Stimulated activated CD8-positive, alpha-beta memory T cell treated with anti-CD3 and anti-CD28 coated beads, Interleukin-15, amount 100 ng/mL, for 24 hours (primary cell): Measurements from ENCODE around the gene ALG9.
"Not testable (repeated sequence)": the region's sequence is repeated elsewhere in the genome, so short reads cannot be mapped to it uniquely, and the experiment has no call there.

Experiments
- DNase-seq: peaks from one replicate; pipeline ENCODE4 v3.0.0-alpha.2; 2020; ENCODE audit warnings: low read depth

ALG9 gene

DNA sequence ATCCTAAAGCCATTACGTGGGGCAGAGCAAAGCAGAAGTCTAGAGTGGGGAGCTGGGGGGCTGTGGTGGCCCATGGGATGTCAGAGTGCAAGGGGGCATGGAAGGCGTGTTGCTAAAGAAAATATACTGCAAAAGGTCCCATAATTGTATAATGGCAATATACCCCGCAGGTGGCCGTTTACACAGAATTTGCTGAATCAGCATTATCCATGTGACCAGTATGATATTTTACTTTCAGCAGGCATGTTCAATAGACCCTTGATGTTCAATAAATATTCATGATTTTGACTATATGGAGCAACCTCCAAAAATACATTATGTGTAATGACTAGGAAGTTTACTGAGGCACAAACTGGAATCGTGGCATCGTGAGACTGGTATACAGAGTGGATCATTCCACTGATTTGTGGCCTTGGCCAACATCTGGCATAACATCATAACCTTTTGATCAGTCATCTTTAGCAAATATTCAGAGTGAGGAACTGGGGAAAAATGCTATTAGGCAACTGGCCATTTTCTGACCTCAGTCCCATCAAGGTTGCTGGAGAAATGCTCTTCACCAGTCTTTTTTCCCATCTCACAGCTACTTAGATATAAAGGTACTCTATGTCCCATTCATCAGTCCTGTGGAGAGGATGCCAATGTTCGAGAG lies 75.9 kb downstream of the ALG9 start:
- no peak for DNase-seq

DNA sequence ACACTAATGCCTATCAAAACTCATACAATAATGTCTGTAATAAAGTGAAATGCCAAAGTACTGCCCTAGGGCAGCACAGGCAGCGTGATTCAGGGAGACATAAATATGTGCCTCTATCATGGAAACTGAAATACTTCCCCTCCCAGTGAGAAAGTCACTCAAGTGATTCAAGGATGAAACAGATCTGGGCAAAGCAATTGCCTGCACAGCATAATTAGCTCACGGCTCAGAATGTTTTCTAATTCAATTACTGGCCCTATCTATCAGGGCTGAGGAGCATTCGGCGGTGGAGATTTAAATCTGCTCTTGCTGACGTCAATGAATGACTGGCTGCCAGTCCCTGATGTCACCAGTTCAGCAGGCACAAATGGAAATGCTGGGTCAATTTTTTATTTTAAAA lies 77.5 kb downstream of the ALG9 start:
- no peak for DNase-seq

- DNase-seq, result no peak
Observed at GRCh38 chr11:111792955-111793500, 78.4 kb downstream of the ALG9 start.

DNA sequence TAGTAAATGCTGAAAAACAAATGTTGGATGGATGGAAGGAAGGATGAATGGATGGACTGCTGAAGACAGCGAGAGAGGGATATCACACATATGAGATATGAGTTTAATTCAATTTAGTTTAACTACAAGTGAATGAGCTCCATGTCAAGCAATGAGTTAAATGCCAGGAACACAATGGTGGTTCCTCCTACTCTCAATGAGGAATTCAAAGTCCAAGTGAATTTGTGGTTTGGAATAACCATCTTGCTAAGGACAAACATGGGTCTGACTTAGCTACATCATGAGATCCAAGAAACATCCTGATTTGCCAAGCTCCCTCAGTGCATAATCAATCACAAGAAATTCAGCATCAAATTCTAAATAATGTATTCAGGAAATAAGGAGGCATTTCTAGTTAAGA lies 79.1 kb downstream of the ALG9 start:
- DNase-seq, result no peak

DNA sequence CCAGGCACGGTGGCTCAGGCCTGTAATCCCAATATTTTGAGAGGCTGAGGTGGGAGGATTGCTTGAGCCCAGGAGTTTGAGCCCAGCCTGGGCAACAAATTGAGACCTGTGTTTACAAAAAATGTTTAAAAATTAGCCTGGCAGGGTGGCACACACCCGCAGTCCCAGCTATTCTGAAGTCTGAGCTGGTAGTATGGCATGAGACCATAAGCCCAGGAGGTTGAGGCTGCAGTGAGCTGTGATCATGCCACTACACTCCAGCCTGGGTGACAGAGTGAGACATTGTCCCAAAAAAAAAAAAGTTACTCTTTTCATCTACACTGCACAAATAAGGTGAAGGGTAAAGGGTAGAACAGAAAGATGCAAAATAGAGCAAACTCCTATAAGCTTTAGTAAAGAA lies 82.9 kb downstream of the ALG9 start:
- DNase-seq, result no peak

- no peak for DNase-seq
Observed at GRCh38 chr11:111788051-111788450, 83.3 kb downstream of the ALG9 start.

DNA sequence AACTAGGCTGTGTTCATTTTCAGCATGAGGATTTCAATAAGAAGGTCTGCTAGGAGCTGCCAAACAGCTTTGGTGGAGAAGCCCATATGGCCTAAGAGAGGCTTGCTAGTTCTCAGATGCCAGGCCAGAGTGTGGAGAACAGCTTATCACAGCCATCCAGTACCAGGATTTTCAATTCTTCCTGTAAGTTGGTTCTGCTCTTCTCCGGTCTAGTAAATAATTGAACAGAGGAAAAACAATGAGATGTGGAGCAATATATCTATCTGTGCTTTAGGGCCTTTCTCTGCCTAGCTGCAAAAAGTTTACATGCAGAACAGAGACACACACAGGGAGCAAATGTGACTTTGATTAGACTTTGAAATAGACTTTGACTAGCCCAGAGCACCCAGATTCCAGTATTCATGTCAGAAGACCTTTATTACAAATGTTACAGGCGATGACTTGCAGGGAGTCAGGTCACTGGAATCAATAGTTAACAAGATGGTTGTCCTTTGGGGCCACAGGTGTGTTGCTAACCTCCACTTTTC lies 85.4 kb downstream of the ALG9 start:
- no peak for DNase-seq

DNA sequence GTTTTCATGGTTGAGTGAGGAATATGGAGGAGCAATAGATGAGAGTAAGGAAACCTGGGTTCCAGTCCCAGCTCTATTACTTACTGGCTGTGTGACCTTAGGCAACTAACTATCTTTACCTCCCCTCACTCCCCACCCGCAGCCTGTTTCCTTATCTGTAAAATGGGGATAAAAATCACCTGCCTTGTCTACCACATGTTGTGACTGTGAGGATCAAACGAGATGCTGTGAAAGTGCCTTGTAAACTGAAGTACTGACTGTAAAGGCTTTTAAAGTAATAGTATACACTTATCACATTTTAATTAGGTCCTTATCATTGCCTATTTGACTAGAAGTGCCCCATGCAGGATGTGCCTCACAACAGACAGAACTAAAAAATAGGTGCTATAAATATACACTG lies 86.3 kb downstream of the ALG9 start:
- no peak for DNase-seq

- not testable (repeated sequence) for DNase-seq
Observed at GRCh38 chr11:111784311-111784710, 87.1 kb downstream of the ALG9 start.

GRCh38 chr11:111782109-111782741 lies 89.2 kb downstream of the ALG9 start:
- no peak for DNase-seq

GRCh38 chr11:111779118-111779517 lies 92.3 kb downstream of the ALG9 start:
- DNase-seq, result no peak

GRCh38 chr11:111778047-111778558 lies 93.3 kb downstream of the ALG9 start:
- DNase-seq, result no peak

- DNase-seq, result no peak
Observed at GRCh38 chr11:111777094-111778046, 94.0 kb downstream of the ALG9 start.

DNA sequence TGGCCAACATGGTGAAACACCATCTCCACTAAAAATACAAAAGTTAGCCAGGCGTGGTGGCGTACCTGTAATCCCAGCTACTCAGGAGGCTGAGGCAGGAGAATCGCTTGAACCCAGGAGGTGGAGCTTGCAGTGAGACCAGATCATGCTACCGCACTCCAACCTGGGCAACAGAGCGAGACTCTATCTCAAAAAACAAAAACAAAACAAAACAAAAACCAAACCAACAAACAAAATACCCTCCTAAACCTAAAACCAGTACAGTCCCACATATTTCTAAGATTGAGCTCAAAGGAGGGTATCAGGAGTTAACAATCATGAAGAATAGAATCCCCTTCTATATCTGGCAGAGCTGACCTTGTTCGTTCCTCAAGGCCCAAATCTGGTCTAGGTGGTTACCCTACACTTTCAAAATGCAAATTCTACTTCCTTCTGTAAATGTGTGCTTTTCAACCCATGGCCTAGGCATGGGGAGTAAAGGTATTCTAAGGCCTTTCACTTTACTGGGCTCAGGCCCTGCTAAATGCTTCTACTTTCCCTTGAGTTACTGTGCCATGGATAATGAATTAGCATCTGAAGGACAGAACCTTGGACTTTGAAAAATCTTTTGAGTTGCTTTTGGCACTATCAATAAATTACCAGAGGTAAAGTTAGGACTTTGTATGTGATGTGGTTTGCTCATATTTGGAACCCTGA lies 94.8 kb downstream of the ALG9 start:
- DNase-seq, result no peak

DNA sequence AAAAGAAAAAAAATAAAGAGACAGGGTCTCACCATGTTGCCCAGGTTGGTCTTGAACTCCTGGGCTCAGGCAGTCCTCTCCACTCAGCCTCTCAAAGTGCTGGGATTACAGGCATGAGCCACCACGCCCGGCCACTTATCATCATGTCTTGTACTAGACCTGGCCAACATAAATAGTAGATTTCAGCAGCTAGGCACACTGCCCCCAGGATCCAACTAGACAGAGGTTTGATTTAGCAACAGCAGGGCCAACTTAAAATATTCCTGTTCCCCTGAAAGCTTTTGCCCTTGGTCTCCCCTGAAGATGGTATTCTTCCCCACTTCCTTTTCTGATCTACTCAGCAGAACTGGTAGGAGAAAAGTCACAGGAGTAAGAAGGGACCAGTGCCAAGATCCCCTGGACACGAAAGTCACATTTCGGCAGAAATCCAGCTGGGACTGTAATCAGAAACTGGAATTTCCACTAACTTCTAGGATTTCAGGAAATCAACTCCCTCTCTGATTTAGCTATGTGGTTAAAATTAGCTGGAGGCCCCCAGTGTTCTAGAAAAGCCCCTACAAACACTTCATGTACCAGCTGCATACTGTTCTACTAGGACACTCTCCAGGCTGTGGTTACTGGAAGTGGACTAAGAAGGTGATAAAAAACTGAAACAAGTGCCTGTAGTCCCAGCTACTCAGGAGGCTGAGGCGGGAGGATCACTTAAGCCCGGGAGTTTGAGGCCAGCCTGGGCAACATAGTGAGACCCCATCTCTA lies 96.2 kb downstream of the ALG9 start:
- DNase-seq, result no peak

- no peak for DNase-seq
Observed at GRCh38 chr11:111772535-111772934, 98.8 kb downstream of the ALG9 start.

DNA sequence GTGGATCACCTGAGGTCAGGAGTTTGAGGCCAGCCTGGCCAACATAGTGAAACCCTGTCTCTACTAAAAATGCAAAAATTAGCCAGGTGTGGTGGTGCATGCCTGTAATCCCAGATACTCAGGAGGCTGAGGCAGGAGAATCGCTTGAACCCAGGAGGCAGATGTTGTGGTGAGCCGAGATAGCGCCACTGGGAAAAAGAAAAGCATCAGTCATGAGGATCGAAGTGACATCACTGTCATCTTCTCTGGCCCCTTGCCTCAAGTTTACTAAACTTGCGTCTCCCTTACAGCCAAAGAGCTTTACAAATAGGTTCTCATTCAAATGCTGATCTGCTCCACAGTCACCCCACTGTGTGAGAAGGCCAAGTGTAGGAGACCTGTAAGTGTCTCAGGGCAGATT lies 100.2 kb downstream of the ALG9 start:
- DNase-seq, result not testable (repeated sequence)

- DNase-seq, result no peak
Observed at GRCh38 chr11:111770581-111771134, 100.7 kb downstream of the ALG9 start.

- no peak for DNase-seq
Observed at GRCh38 chr11:111766834-111767142, 104.6 kb downstream of the ALG9 start.

DNA sequence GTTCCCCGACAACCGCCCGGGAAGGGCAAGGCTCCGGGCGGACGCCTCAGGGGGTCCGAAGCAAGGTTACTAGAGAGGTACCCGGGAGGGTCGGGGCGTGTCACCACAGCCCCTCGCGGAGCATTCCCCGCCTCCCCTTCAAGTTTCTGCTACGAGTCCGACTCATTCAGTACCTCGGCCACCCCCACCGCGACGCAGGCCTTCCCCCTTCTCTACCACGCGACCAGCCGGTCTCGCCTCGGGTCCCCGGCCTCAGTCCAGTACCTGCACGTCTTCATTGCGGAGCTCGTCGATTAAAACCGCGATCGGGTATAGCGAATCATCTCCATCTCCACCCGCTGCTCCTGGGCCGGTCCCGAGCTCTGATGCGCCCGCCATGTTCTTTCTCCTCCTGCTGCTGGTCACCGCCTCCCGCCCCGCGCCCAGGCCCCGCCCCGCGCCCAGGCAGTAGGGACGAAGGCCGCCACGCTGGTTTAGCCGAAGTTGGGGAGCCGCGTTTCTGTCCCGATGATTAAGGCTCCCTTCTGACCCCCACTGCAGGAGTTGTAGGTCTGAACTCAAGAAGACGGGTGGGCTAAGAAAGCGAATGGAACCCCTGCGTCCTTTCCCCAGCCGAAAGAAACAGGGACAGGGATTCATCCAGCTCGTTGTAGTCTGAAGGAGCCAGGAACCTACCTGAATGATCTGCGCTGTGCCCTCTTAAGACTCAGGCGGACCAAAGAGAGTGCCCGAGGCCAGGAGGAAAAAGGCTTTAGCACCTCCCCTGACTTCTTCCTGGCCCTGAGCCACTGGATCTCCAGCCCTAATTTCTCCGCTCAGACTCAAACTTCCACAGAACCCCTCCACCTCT lies 105.2 kb downstream of the ALG9 start, which contains the start of gene PPP2R1B:
Gene PPP2R1B (minus strand): TSS at position 406 of the 850 bp plus-strand sequence. CDS start 28 bp downstream, at position 378.
- DNase-seq, result peak; percentile 48
